H1 (cell line): ENCODE data around the gene STK26. TPM values are rescaled to one million over a fixed set of nuclear protein-coding genes. Genes with fewer than 3 reads are reported as not detected.

ENCODE experiments used
- CTCF ChIA-PET: fragments of 300-600 bp; sonication (Branson Sonifier 250); formaldehyde crosslinking; loops from one replicate; lab custom pipeline; 2021; ENCODE audit not compliant: partially characterized antibody; lab: Charles Lee
- POLR2A ChIA-PET: fragments of 300-600 bp; sonication (Branson Sonifier 250); formaldehyde crosslinking; loops from one replicate; lab custom pipeline; 2021; ENCODE audit warnings: inconsistent platforms; ENCODE audit not compliant: partially characterized antibody; lab: Charles Lee
- DNase-seq, 2 experiments: peaks; one replicate each; pipeline versions ENCODE4 v3.0.0 to v3.0.0-alpha.2; 2010 to 2022; ENCODE audit warnings: low spot score in 2 of 2, low read depth in 1 of 2, mixed read lengths in 1 of 2
- FAIRE-seq: peaks from 2 replicates; lab custom pipeline; 2011; peaks lifted over from hg19 to GRCh38; lab: Jason Lieb, UNC
- H2AFZ ChIP-seq: 2 replicates; pipeline ENCODE4 v1.8.1; 2012; ENCODE audit warnings: low read length, inconsistent platforms
- H2AK5ac ChIP-seq: 2 replicates; pipeline ENCODE4 v1.6.1; 2013; ENCODE audit warnings: low read depth, low read length
- H2BK120ac ChIP-seq: replicated peaks from 2 replicates; pipeline ENCODE3; 2013; ENCODE audit warnings: low read depth, low read length, inconsistent platforms
- H2BK12ac ChIP-seq: 2 replicates; pipeline ENCODE4 v1.6.1; 2013; ENCODE audit warnings: low read depth, low read length
- H2BK15ac ChIP-seq: 2 replicates; pipeline ENCODE4 v1.6.1; 2013; ENCODE audit warnings: low read length
- H2BK20ac ChIP-seq: 2 replicates; pipeline ENCODE4 v1.6.1; 2013; ENCODE audit warnings: low read length
- H2BK5ac ChIP-seq: 2 replicates; pipeline ENCODE4 v1.6.1; 2013; ENCODE audit warnings: low read depth, low read length
- H3K14ac ChIP-seq: 2 replicates; pipeline ENCODE4 v1.6.1; 2013; ENCODE audit warnings: inconsistent platforms; ENCODE audit not compliant: insufficient read length
- H3K18ac ChIP-seq: 2 replicates; pipeline ENCODE4 v1.6.1; 2013; ENCODE audit warnings: low read length; ENCODE audit errors: extremely low read depth
- H3K23ac ChIP-seq: 2 replicates; pipeline ENCODE4 v1.6.1; 2013; ENCODE audit warnings: inconsistent platforms; ENCODE audit not compliant: insufficient read length
- H3K23me2 ChIP-seq: 2 replicates; pipeline ENCODE4 v1.6.1; 2013; ENCODE audit warnings: low read depth, low read length
- H3K27ac ChIP-seq: 2 replicates; pipeline ENCODE4 v1.6.1; 2011; ENCODE audit warnings: low read depth, low read length, inconsistent platforms
- H3K27me3 ChIP-seq, 4 experiments: replicated peaks in 1 of 4; 1 replicate in 1 of 4; 2 replicates in 3 of 4; pipeline versions ENCODE4 v1.6.1 to v1.8.1; 2011 to 2013; ENCODE audit warnings: low read length in 3 of 4, mild to moderate bottlenecking in 3 of 4, inconsistent platforms in 2 of 4, mixed read lengths in 2 of 4, moderate library complexity in 1 of 4; ENCODE audit not compliant: control insufficient read depth in 3 of 4, insufficient read depth in 3 of 4; ENCODE audit errors: extremely low read depth in 1 of 4
- H3K36me3 ChIP-seq, 4 experiments: 2 replicates each; pipeline versions ENCODE4 v1.6.1 to v1.8.1; 2011 to 2013; ENCODE audit warnings: mild to moderate bottlenecking in 4 of 4, low read length in 3 of 4, moderate library complexity in 2 of 4, control low read depth in 1 of 4, inconsistent platforms in 1 of 4; ENCODE audit not compliant: insufficient read depth in 4 of 4, control insufficient read depth in 2 of 4
- H3K4ac ChIP-seq: replicated peaks from 2 replicates; pipeline ENCODE3; 2013; ENCODE audit warnings: low read length, low read depth, mixed read lengths, inconsistent platforms; ENCODE audit not compliant: insufficient read length
- H3K4me1 ChIP-seq, 4 experiments: replicated peaks in 1 of 4; 1 replicate in 1 of 4; 2 replicates in 3 of 4; pipeline versions ENCODE4 v1.6.1 to v1.8.1; 2011 to 2013; ENCODE audit warnings: low read length in 3 of 4, inconsistent platforms in 2 of 4, mixed read lengths in 1 of 4; ENCODE audit not compliant: insufficient read depth in 4 of 4, control insufficient read depth in 3 of 4
- H3K4me2 ChIP-seq, 2 experiments: 2 replicates each; pipeline versions ENCODE4 v1.6.1 to v1.8.1; 2011 to 2013; ENCODE audit warnings: low read depth in 2 of 2, low read length in 2 of 2, control low read depth in 1 of 2, inconsistent platforms in 1 of 2, mild to moderate bottlenecking in 1 of 2; ENCODE audit not compliant: insufficient read depth in 1 of 2
- H3K4me3 ChIP-seq, 4 experiments: fragments of 200-600, 300-600 bp in 1 of 4; sonication (generic), shearing (Covaris generic), sonication (Bioruptor Twin) in 1 of 4; 2 replicates each; pipeline versions ENCODE4 v1.5.1 to v1.8.1; 2011 to 2016; ENCODE audit warnings: low read length in 4 of 4, low read depth in 3 of 4, control low read depth in 2 of 4, inconsistent platforms in 2 of 4, mild to moderate bottlenecking in 2 of 4, mixed read lengths in 1 of 4, moderate library complexity in 1 of 4; ENCODE audit not compliant: insufficient read depth in 2 of 4; ENCODE audit errors: extremely low read depth in 1 of 4
- H3K56ac ChIP-seq: replicated peaks from 2 replicates; pipeline ENCODE3; 2013; ENCODE audit warnings: low read depth, mild to moderate bottlenecking, mixed read lengths, low read length, inconsistent platforms; ENCODE audit not compliant: insufficient read length
- H3K79me1 ChIP-seq: 2 replicates; pipeline ENCODE4 v1.6.1; 2013; ENCODE audit warnings: low read depth, low read length, control low read depth
- H3K79me2 ChIP-seq, 2 experiments: 2 replicates each; pipeline versions ENCODE4 v1.6.1 to v1.8.1; 2012 to 2013; ENCODE audit warnings: low read length in 2 of 2, mild to moderate bottlenecking in 2 of 2, inconsistent platforms in 1 of 2; ENCODE audit not compliant: insufficient read depth in 2 of 2, control insufficient read depth in 1 of 2
- H3K9ac ChIP-seq, 4 experiments: replicated peaks in 1 of 4; 1 replicate in 1 of 4; 2 replicates in 3 of 4; pipeline versions ENCODE4 v1.6.1 to v1.8.1; 2011 to 2013; ENCODE audit warnings: low read depth in 3 of 4, low read length in 3 of 4, control low read depth in 2 of 4, mild to moderate bottlenecking in 2 of 4, moderate library complexity in 2 of 4, inconsistent platforms in 1 of 4; ENCODE audit errors: extremely low read depth in 1 of 4
- H3K9me3 ChIP-seq, 2 experiments: 2 replicates each; pipeline versions ENCODE4 v1.6.1 to v1.8.1; 2012 to 2013; ENCODE audit warnings: mild to moderate bottlenecking in 2 of 2, moderate library complexity in 2 of 2, control low read depth in 1 of 2, inconsistent platforms in 1 of 2, low read depth in 1 of 2, low read length in 1 of 2, mixed read lengths in 1 of 2; ENCODE audit not compliant: insufficient read depth in 2 of 2
- H4K20me1 ChIP-seq, 2 experiments: replicated peaks in 1 of 2; 2 replicates each; pipeline versions ENCODE3 to v1.8.1; 2011 to 2013; ENCODE audit warnings: inconsistent platforms in 2 of 2, low read length in 2 of 2, mild to moderate bottlenecking in 1 of 2; ENCODE audit not compliant: insufficient read depth in 2 of 2, control insufficient read depth in 1 of 2
- H4K5ac ChIP-seq: 2 replicates; pipeline ENCODE4 v1.6.1; 2013; ENCODE audit warnings: low read length, low read depth, mixed read lengths, inconsistent platforms; ENCODE audit not compliant: insufficient read length
- H4K8ac ChIP-seq: 2 replicates; pipeline ENCODE4 v1.8.0; 2013; ENCODE audit warnings: mild to moderate bottlenecking, moderate library complexity, low read length, inconsistent platforms; ENCODE audit not compliant: insufficient read depth; ENCODE audit errors: extremely low read depth
- H4K91ac ChIP-seq: replicated peaks from 2 replicates; pipeline ENCODE3; 2013; ENCODE audit warnings: low read length, mixed read lengths, inconsistent platforms; ENCODE audit not compliant: insufficient read length
- HDAC2 ChIP-seq, 2 experiments: fragments of 300-600 bp in 1 of 2; sonication (generic) in 1 of 2; IDR thresholded peaks; 2 replicates each; pipeline ENCODE4 v1.6.1; 2011 to 2012; ENCODE audit warnings: low read depth in 2 of 2, low read length in 2 of 2, mild to moderate bottlenecking in 2 of 2, moderate library complexity in 2 of 2, borderline replicate concordance in 1 of 2, inconsistent platforms in 1 of 2
- RXRA ChIP-seq: IDR thresholded peaks from 2 replicates; pipeline ENCODE4 v1.6.1; 2011; ENCODE audit warnings: low read depth, mild to moderate bottlenecking, low read length, moderate library complexity; ENCODE audit not compliant: insufficient read depth
- SUZ12 ChIP-seq: fragments of 200-600 bp; sonication (generic); IDR thresholded peaks from 2 replicates; pipeline ENCODE4 v1.6.1; 2012; ENCODE audit warnings: mild to moderate bottlenecking, inconsistent platforms, low read length, moderate library complexity, mixed read lengths
- WGBS, 2 experiments: shearing (Covaris generic) in 1 of 2; methylation state at CpG; one replicate each; pipeline versions ENCODE4 v1.1.6 to v1.1.7; 2013 to 2015; ENCODE audit warnings: low lambda C conversion rate in 2 of 2, mixed read lengths in 2 of 2, inconsistent platforms in 1 of 2, low coverage in 1 of 2, missing lambda C conversion rate in 1 of 2; ENCODE audit not compliant: insufficient replicate concordance in 2 of 2, insufficient coverage in 1 of 2, insufficient read length in 1 of 2; ENCODE audit errors: extremely low coverage in 1 of 2, missing lambda C conversion rate in 1 of 2; 5-methylcytosine and 5-hydroxymethylcytosine counted together
- polyA plus RNA-seq, 7 experiments: library from polyadenylated mRNA; depleted of rRNA in 3 of 7; stranded (reverse) in 5 of 7; unstranded in 2 of 7; fragments of >200 nt in 5 of 7; fragments of 200-250 nt in 2 of 7; gene quantifications; 1 replicate in 5 of 7; 2 replicates in 1 of 7; 4 replicates in 1 of 7; pipeline versions ENCODE4 v1.2.1 to v1.2.3, GENCODE V29; 2011 to 2013; ENCODE audit warnings: missing spikeins in 2 of 7, mixed read lengths in 2 of 7
- total RNA-seq: library from RNA; stranded (reverse); fragmentation: NEBNext Ultra II Directional; extraction: Animal tissue kit (Norgen Biotek cat#: 25700); gene quantifications from 2 replicates; pipeline ENCODE4 v1.2.1, GENCODE V29; 2021

The STK26 gene
- total and polyA plus RNA-seq, 2 of the 8 experiments (the other 6 are each of a cell fraction or from before 2014, with no cell fraction given): 24.2 to 98.2 TPM

- Histone ChIP-seq H2BK5ac (no peak overlapping the region), H4K20me1 (no peaks in the 10 kb centered on the region), H3K4me1 (no peaks in the 10 kb centered on the region), H3K27ac (no peak overlapping the region), H4K8ac (no peak overlapping the region), H2AFZ (no peak overlapping the region), H3K4me3 (no peak overlapping the region), H3K79me1 (no peaks in the 10 kb centered on the region), H2BK120ac (no peak overlapping the region), H3K23me2 (no peaks in the 10 kb centered on the region), H3K18ac (no peak overlapping the region), H3K9me3 (no peaks in the 10 kb centered on the region), H4K91ac (no peak overlapping the region), H2BK20ac (no peak overlapping the region), H4K5ac (no peak overlapping the region), H3K14ac (no peak overlapping the region), H3K23ac (no peak overlapping the region), H3K4me2 (no peak overlapping the region), H3K36me3 (peaks cover 0 to 33% (median 9%) of the 10 kb centered on the region in 4 experiments; a peak in 4 of 8 replicates), H3K56ac (no peak overlapping the region), H2AK5ac (no peak overlapping the region), H2BK12ac (no peak overlapping the region), H3K79me2 (no peaks in the 10 kb centered on the region), H3K27me3 (no peaks in the 10 kb centered on the region), H3K4ac (no peak overlapping the region), H2BK15ac (no peak overlapping the region), H3K9ac (no peak overlapping the region)
- ChIA-PET POLR2A (no interaction called here), CTCF (interaction anchor here (0.8 kb wide), 1 partner anchor 552 kb away, joined by 3 read pairs; no protein-coding TSS in a partner anchor)
- FAIRE-seq: no peak
- 81% methylated on average over 1 of the region's 1 CpG; no CpG with 5 or more reads in 1 of the 2 experiments for WGBS, 2 experiments
- TF ChIP-seq SUZ12 (no peak), RXRA (no peak), HDAC2 (IDR thresholded peaks at IDR 0.05; ENCODE audit: borderline replicate concordance in 1 of 2, low read depth in 2 of 2, low read length in 2 of 2) (no peak)
- no peak for DNase-seq
These were observed 45.3 kb downstream of the STK26 start for GRCh38 chrX:132068405-132068804.
